GM19351 (cell line): ENCODE measurements around the gene INPP5A.
"Not testable (repeated sequence)": the region's sequence is repeated elsewhere in the genome, so short reads cannot be mapped to it uniquely, and the experiment has no call there.

Experiments used
- ATAC-seq: cut with Tn5 transposase; IDR thresholded peaks from one replicate; pipeline ENCODE4 v1.9.1; 2021; ENCODE audit warnings: mild to moderate bottlenecking, moderate library complexity; ENCODE audit not compliant: unreplicated experiment

The INPP5A gene

GRCh38 chr10:132503581-132504421 is 33.8 kb upstream of the INPP5A start:
- ATAC-seq = no peak

- ATAC-seq = no peak
Observed at GRCh38 chr10:132504501-132505272, 32.9 kb upstream of the INPP5A start.

- ATAC-seq = not testable (repeated sequence)
Observed at GRCh38 chr10:132505546-132505945, 32.0 kb upstream of the INPP5A start.

- ATAC-seq = no peak
Observed at GRCh38 chr10:132506711-132507408, 30.7 kb upstream of the INPP5A start.

GRCh38 chr10:132507409-132507955 is 30.1 kb upstream of the INPP5A start:
- no peak for ATAC-seq

- ATAC-seq = no peak
Observed at GRCh38 chr10:132507956-132508490, 29.6 kb upstream of the INPP5A start.

GRCh38 chr10:132508581-132509443 is 28.8 kb upstream of the INPP5A start:
- ATAC-seq = no peak

GRCh38 chr10:132509506-132510173 is 27.9 kb upstream of the INPP5A start:
- ATAC-seq = no peak

GRCh38 chr10:132510174-132510611 is 27.4 kb upstream of the INPP5A start:
- ATAC-seq = no peak

GRCh38 chr10:132511121-132512051 is 26.2 kb upstream of the INPP5A start:
- ATAC-seq = no peak

GRCh38 chr10:132512052-132512442 is 25.5 kb upstream of the INPP5A start:
- no peak for ATAC-seq

- ATAC-seq = no peak
Observed at GRCh38 chr10:132512693-132513345, 24.8 kb upstream of the INPP5A start.

GRCh38 chr10:132514821-132515520 is 22.6 kb upstream of the INPP5A start:
- no peak for ATAC-seq

GRCh38 chr10:132515811-132516726 is 21.5 kb upstream of the INPP5A start:
- no peak for ATAC-seq

- no peak for ATAC-seq
Observed at GRCh38 chr10:132516771-132517725, 20.5 kb upstream of the INPP5A start.
